GM18517 (cell line): ENCODE results near the gene SH3BP1.
A peak's percentile ranks its signal among the peaks of the same experiment; 100 is the strongest.
"Not testable (repeated sequence)": the region's sequence is repeated elsewhere in the genome, so short reads cannot be mapped to it uniquely, and the experiment has no call there.

Experiments used
- ATAC-seq: cut with Tn5 transposase; IDR thresholded peaks from one replicate; pipeline ENCODE4 v1.9.1; 2021; ENCODE audit warnings: mild to moderate bottlenecking, moderate library complexity; ENCODE audit not compliant: unreplicated experiment

Gene SH3BP1

GRCh38 chr22:37656583-37656982 lies 17.1 kb downstream of the SH3BP1 start:
- ATAC-seq: not testable (repeated sequence)

GRCh38 chr22:37657590-37658132 lies 18.2 kb downstream of the SH3BP1 start:
- ATAC-seq: no peak

GRCh38 chr22:37658133-37659065 lies 18.9 kb downstream of the SH3BP1 start, which contains the start of gene PDXP:
Gene PDXP (plus strand): TSS chr22:37658723. CDS start chr22:37658783, 60 bp downstream.
- ATAC-seq: peak; percentile 76

- peak; percentile 4 for ATAC-seq
These were observed 19.8 kb downstream of the SH3BP1 start for GRCh38 chr22:37659066-37659896.

- ATAC-seq: no peak
These were observed 20.6 kb downstream of the SH3BP1 start for GRCh38 chr22:37659897-37660708.

- ATAC-seq: no peak
These were observed 21.2 kb downstream of the SH3BP1 start for GRCh38 chr22:37660709-37661045.

- ATAC-seq: no peak
These were observed 21.9 kb downstream of the SH3BP1 start for GRCh38 chr22:37661160-37661924.

GRCh38 chr22:37662039-37662438 lies 22.6 kb downstream of the SH3BP1 start:
- ATAC-seq: no peak

GRCh38 chr22:37663521-37664140 lies 24.2 kb downstream of the SH3BP1 start:
- no peak for ATAC-seq

GRCh38 chr22:37664249-37665101 lies 25.0 kb downstream of the SH3BP1 start:
- no peak for ATAC-seq

- ATAC-seq: no peak
These were observed 26.0 kb downstream of the SH3BP1 start for GRCh38 chr22:37665487-37665886.

GRCh38 chr22:37669586-37669985 lies 30.1 kb downstream of the SH3BP1 start:
- ATAC-seq: no peak

- ATAC-seq: no peak
These were observed 32.9 kb downstream of the SH3BP1 start for GRCh38 chr22:37672206-37672919.

- ATAC-seq: no peak
These were observed 33.5 kb downstream of the SH3BP1 start for GRCh38 chr22:37672920-37673455.

- ATAC-seq: no peak
These were observed 34.8 kb downstream of the SH3BP1 start for GRCh38 chr22:37674248-37674647.

- ATAC-seq: no peak
These were observed 35.8 kb downstream of the SH3BP1 start, which contains the start of gene LGALS1 for GRCh38 chr22:37674951-37675929. Gene LGALS1 (plus strand): TSS chr22:37675636. CDS start chr22:37675703, 67 bp downstream.
